ENCODE measurements around the gene ST3GAL4. TPM values are rescaled to one million over a fixed set of nuclear protein-coding genes. Genes with fewer than 3 reads are reported as not detected.

The ST3GAL4 gene
- total RNA-seq, 4 donors from 2014 or later = 3.4 to 12.4 (median 9.6) TPM

DNA sequence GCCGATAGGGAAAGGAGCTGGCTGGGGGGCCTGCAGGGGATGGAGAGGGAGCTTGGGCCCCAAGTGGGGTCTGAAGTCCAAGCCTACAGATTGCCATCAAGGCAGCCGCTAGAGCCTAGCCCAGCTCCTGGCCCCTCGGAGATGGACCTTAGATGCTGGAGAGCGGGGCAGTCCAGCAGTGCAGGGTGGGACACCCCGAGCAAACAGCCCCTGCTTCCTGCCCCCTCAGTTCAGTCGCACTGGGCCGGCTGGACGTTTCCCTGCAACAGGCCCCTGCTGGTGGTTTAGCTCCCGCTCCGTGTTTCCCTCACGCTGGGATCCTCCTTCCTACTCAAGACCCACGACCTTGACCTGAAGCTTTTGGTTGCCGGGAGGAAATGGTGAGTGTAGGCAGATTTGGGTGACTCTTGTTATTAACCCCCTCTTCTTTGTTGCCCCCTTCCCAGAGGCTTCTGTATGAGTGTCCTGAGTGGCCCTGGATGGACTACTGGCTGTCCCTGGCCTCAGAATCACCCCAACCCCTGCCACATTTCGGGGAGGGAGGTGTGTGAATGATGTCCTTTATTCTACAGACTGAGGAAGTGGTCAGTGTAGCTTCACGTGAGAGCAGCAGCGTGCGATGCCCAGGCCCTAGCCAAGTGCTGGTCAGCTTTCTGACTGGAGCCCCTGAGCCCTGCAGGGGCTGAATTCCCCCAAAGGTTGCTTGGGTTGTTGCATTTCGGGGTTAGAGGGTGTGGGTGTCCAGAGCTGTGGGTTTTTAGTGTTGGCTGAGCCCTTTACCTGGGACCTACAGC is 2.7 kb downstream of the ST3GAL4 start:
- no peak for ATAC-seq
- no peak for TF ChIP-seq POLR2A (IDR thresholded peaks at IDR 0.05)
- TF ChIP-seq, protein P1, sequence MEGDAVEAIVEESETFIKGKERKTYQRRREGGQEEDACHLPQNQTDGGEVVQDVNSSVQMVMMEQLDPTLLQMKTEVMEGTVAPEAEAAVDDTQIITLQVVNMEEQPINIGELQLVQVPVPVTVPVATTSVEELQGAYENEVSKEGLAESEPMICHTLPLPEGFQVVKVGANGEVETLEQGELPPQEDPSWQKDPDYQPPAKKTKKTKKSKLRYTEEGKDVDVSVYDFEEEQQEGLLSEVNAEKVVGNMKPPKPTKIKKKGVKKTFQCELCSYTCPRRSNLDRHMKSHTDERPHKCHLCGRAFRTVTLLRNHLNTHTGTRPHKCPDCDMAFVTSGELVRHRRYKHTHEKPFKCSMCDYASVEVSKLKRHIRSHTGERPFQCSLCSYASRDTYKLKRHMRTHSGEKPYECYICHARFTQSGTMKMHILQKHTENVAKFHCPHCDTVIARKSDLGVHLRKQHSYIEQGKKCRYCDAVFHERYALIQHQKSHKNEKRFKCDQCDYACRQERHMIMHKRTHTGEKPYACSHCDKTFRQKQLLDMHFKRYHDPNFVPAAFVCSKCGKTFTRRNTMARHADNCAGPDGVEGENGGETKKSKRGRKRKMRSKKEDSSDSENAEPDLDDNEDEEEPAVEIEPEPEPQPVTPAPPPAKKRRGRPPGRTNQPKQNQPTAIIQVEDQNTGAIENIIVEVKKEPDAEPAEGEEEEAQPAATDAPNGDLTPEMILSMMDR (IDR thresholded peaks at IDR 0.05 in 4 of 5, conservative IDR thresholded peaks at IDR 0.05 in 1 of 5) = no peak
- DNase-seq = no peak
- Histone ChIP-seq H3K4me1 (peaks cover 26 to 30% of the 10 kb centered on the region in 2 donors), H3K4me3 (no peak overlapping the region), H3K27me3 (no peaks in the 10 kb centered on the region), H3K9me3 (no peaks in the 10 kb centered on the region), H3K27ac (no peak overlapping the region), H3K36me3 (no peaks in the 10 kb centered on the region)
- in situ Hi-C loops (cut with MboI; ENCODE audit: low sequenced_read_pairs in 4 of 4) = loop anchor here in 1 of 4 donors (10.0 kb wide), 1 partner anchor 63 kb away; no protein-coding TSS in a partner anchor
- intact Hi-C loops (cut with DNase I; ENCODE audit: low total_unique reads) = loop anchor here (5.0 kb wide), 1 partner anchor 51 kb away; no protein-coding TSS in a partner anchor

DNA sequence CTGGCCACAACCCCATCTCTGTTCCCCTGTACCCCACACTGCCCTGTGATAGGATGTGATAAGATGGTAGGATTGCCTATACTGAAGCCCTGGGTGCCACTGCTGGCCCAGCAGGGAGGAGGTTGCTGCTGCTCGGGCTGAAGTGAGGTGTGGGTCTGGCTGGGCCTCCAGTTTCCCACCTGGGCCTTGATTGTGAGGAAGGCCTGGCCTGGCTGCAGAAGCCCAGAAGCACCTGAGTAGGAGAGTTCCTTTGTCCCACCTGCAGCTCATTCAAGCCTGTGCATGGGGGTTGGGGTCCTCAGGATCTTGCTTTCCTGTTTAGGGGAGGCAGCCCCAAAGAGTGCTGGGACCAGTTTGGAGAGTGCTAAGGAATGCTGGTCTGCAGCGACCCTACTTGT is 3.3 kb downstream of the ST3GAL4 start:
- H3K27me3 ChIP-seq = no peaks in the 10 kb centered on the region
- no peak overlapping the region for H3K4me3 ChIP-seq
- intact Hi-C loops (cut with DNase I; ENCODE audit: low total_unique reads) (loop anchor here (5.0 kb wide), 1 partner anchor 51 kb away; no protein-coding TSS in a partner anchor), in situ Hi-C loops (cut with MboI; ENCODE audit: low sequenced_read_pairs in 4 of 4) (loop anchor here in 1 of 4 donors (10.0 kb wide), 1 partner anchor 64 kb away; no protein-coding TSS in a partner anchor)
- TF ChIP-seq POLR2A (IDR thresholded peaks at IDR 0.05) = no peak
- TF ChIP-seq, protein P1 (IDR thresholded peaks at IDR 0.05 in 4 of 5, conservative IDR thresholded peaks at IDR 0.05 in 1 of 5) = no peak
- peaks cover 25 to 26% of the 10 kb centered on the region in 2 donors for H3K4me1 ChIP-seq
- DNase-seq (no peak), ATAC-seq (no peak)
- H3K9me3 ChIP-seq = no peaks in the 10 kb centered on the region
- H3K36me3 ChIP-seq = no peaks in the 10 kb centered on the region
- no peak overlapping the region for H3K27ac ChIP-seq

DNA sequence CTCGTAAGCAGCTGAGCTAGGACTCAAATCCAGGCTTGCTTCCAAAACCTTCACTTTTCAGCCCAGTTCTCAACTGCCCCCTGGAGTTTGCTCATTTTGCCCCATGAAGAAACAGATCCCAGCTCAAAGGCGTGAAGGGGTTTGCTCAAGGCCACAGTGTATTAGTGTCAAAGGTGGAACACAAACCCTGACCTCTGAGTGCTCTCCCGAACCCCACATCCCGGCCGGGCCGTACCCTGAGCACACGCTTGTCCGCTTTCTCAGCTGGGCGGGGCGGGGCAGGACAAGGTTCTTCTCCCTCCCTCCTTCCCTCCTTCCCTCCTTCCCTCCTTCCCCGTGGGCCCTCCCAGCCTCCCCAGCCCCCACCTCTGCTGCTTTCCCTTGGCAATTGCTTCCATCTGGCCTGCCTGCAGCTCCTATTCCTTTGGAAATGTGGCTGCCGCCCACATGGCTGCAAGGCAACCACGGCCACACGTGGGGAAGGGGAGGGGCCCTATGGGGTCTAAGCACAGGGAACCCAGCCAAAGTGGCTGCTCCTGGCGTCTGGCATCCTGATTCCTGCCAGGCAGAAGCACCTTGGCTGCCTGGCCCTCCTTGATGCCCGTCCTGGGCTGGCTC is 4.1 kb downstream of the ST3GAL4 start:
- H3K4me1 ChIP-seq = peaks cover 22 to 26% of the 10 kb centered on the region in 2 donors
- H3K27me3 ChIP-seq = no peaks in the 10 kb centered on the region
- no peak for TF ChIP-seq POLR2A (IDR thresholded peaks at IDR 0.05)
- TF ChIP-seq, protein P1 (IDR thresholded peaks at IDR 0.05 in 4 of 5, conservative IDR thresholded peaks at IDR 0.05 in 1 of 5) = no peak
- peak in 1 of 2 donors; percentile 48 for DNase-seq
- in situ Hi-C loops (cut with MboI; ENCODE audit: low sequenced_read_pairs in 4 of 4) = loop anchor here in 1 of 4 donors (10.0 kb wide), 1 partner anchor 65 kb away; no protein-coding TSS in a partner anchor
- peak overlapping the region in 3 of 4 donors; percentile 1 to 57 (median 37) for H3K27ac ChIP-seq
- H3K4me3 ChIP-seq = no peak overlapping the region
- ATAC-seq = peak in 1 of 2 donors; percentile 26
- intact Hi-C loops (cut with DNase I; ENCODE audit: low total_unique reads) = loop anchor here (5.0 kb wide), 1 partner anchor 52 kb away; no protein-coding TSS in a partner anchor
- no peaks in the 10 kb centered on the region for H3K36me3 ChIP-seq
- H3K9me3 ChIP-seq = no peaks in the 10 kb centered on the region

DNA sequence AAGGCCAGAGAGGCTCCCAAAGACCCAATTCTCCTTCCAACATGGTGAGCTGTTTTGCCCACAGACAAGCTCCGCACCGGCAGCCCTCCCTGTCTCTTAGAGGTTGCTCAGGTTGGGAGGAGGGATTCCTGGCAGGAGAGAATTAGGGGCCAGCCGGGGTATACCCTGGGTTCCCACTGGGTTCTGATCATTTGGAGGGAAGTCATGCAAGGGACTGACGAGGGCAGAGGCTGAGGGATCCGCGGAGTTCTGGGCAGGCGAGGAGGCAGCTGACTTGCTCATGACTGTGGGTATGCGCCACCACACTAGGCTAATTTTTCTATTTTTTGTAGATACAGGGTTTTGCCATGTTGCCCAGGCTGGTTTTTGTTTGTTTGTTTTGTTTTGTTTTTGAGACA is 4.6 kb downstream of the ST3GAL4 start:
- peak overlapping the region in 2 of 4 donors; percentile 1 to 57 for H3K27ac ChIP-seq
- intact Hi-C loops (cut with DNase I; ENCODE audit: low total_unique reads) = no loop called here
- no peak overlapping the region for H3K4me3 ChIP-seq

More for the DNA sequence above, 4.6 kb downstream of the ST3GAL4 start:
- Histone ChIP-seq H3K4me1 (peaks cover 17 to 21% of the 10 kb centered on the region in 2 donors), H3K27me3 (no peaks in the 10 kb centered on the region), H3K36me3 (no peaks in the 10 kb centered on the region), H3K9me3 (no peaks in the 10 kb centered on the region)
- ATAC-seq (no peak), DNase-seq (no peak)
- no peak for TF ChIP-seq POLR2A (IDR thresholded peaks at IDR 0.05)
- TF ChIP-seq, protein P1 (IDR thresholded peaks at IDR 0.05 in 4 of 5, conservative IDR thresholded peaks at IDR 0.05 in 1 of 5) = no peak
- in situ Hi-C loops (cut with MboI; ENCODE audit: low sequenced_read_pairs in 4 of 4) = no loop called here

Measured in gastrocnemius medialis (tissue), 4 donors.